GM12891 (cell line): ENCODE measurements around the gene ABCA13.

ENCODE experiments used
- POLR2A ChIP-seq: IDR thresholded peaks from 2 replicates; pipeline ENCODE4 v1.6.1; 2011; ENCODE audit warnings: low read depth, low read length, control low read depth
- POLR2AphosphoS5 ChIP-seq: IDR thresholded peaks from 2 replicates; pipeline ENCODE4 v1.6.1; 2011; ENCODE audit warnings: low read depth, low read length, control low read depth
- POU2F2 ChIP-seq: IDR thresholded peaks from 2 replicates; pipeline ENCODE4 v1.6.1; 2011; ENCODE audit warnings: low read depth, mild to moderate bottlenecking, control low read depth, low read length, moderate library complexity

- TF ChIP-seq POLR2A = no peak
- TF ChIP-seq POLR2AphosphoS5 = no peak
- TF ChIP-seq POU2F2 = no peak
Measured at GRCh38 chr7:48458701-48459524, 287.7 kb downstream of the ABCA13 start.
